GM19240 (cell line): ENCODE measurements around the gene CRYBB3.

Experiments
- DNase-seq: peaks from one replicate; pipeline ENCODE4 v3.0.0; 2011; ENCODE audit warnings: low spot score; ENCODE audit not compliant: insufficient read length

Gene CRYBB3

GRCh38 chr22:25199731-25200520, at the start of gene CRYBB3:
CRYBB3 (plus strand) TSS chr22:25199858; CDS start chr22:25201397, 1,539 bp downstream.
- DNase-seq, result no peak

GRCh38 chr22:25153961-25154666, 45.5 kb upstream of the CRYBB3 start:
- no peak for DNase-seq

- DNase-seq, result no peak
Measured at GRCh38 chr22:25154667-25154999, 45.0 kb upstream of the CRYBB3 start.

- no peak for DNase-seq
Measured at GRCh38 chr22:25156736-25157135, 42.9 kb upstream of the CRYBB3 start.

GRCh38 chr22:25159028-25159427, 40.6 kb upstream of the CRYBB3 start:
- no peak for DNase-seq

- no peak for DNase-seq
Measured at GRCh38 chr22:25160120-25160996, 39.3 kb upstream of the CRYBB3 start.

GRCh38 chr22:25161017-25161915, 38.4 kb upstream of the CRYBB3 start:
- DNase-seq, result no peak

- DNase-seq, result no peak
Measured at GRCh38 chr22:25161916-25162530, 37.6 kb upstream of the CRYBB3 start.

GRCh38 chr22:25162561-25162960, 37.1 kb upstream of the CRYBB3 start:
- no peak for DNase-seq

- no peak for DNase-seq
Measured at GRCh38 chr22:25165785-25166184, 33.9 kb upstream of the CRYBB3 start.

- DNase-seq, result no peak
Measured at GRCh38 chr22:25166266-25167040, 33.2 kb upstream of the CRYBB3 start.

GRCh38 chr22:25167082-25167481, 32.6 kb upstream of the CRYBB3 start:
- no peak for DNase-seq

- no peak for DNase-seq
Measured at GRCh38 chr22:25167834-25168601, 31.6 kb upstream of the CRYBB3 start.

GRCh38 chr22:25169278-25170031, 30.2 kb upstream of the CRYBB3 start:
- DNase-seq, result no peak

GRCh38 chr22:25170426-25170980, 29.2 kb upstream of the CRYBB3 start:
- no peak for DNase-seq

GRCh38 chr22:25172153-25172552, 27.5 kb upstream of the CRYBB3 start:
- DNase-seq, result peak; percentile 35

GRCh38 chr22:25174156-25174887, 25.3 kb upstream of the CRYBB3 start:
- DNase-seq, result no peak
